D721Med (cell line): Measurements from ENCODE around the gene PLXNA1.

ENCODE experiments used
- DNase-seq: peaks from one replicate; pipeline ENCODE4 v3.0.0; 2011; ENCODE audit warnings: low spot score; ENCODE audit not compliant: insufficient read length
- FAIRE-seq: peaks from 2 replicates; lab custom pipeline; 2011; peaks lifted over from hg19 to GRCh38; lab: Jason Lieb, UNC
- CTCF ChIP-seq: IDR thresholded peaks from 2 replicates; pipeline ENCODE4 v1.5.1; 2012; ENCODE audit warnings: mild to moderate bottlenecking, control low read depth; ENCODE audit not compliant: insufficient read depth; ENCODE audit errors: missing control alignments

Gene PLXNA1

GRCh38 chr3:126962756-126963155 lies 20.2 kb upstream of the PLXNA1 start:
- no peak for TF ChIP-seq CTCF

GRCh38 chr3:126963261-126964190 lies 19.4 kb upstream of the PLXNA1 start:
- no peak for FAIRE-seq
- DNase-seq, result no peak
- no peak for TF ChIP-seq CTCF

More at GRCh38 chr3:126962756-126963155, 20.2 kb upstream of the PLXNA1 start:
- FAIRE-seq (no peak), DNase-seq (no peak)

- no peak for DNase-seq
- FAIRE-seq, result no peak
- no peak for TF ChIP-seq CTCF
These were observed 18.7 kb upstream of the PLXNA1 start for GRCh38 chr3:126964261-126964660.

GRCh38 chr3:126964950-126965349 lies 18.0 kb upstream of the PLXNA1 start:
- FAIRE-seq, result no peak
- no peak for TF ChIP-seq CTCF
- DNase-seq, result no peak

- TF ChIP-seq CTCF, result no peak
- FAIRE-seq, result no peak
- no peak for DNase-seq
These were observed 17.3 kb upstream of the PLXNA1 start for GRCh38 chr3:126965526-126966080.

GRCh38 chr3:126967386-126967785 lies 15.5 kb upstream of the PLXNA1 start:
- FAIRE-seq, result no peak
- DNase-seq, result no peak
- TF ChIP-seq CTCF, result no peak
